ENCODE data around the gene BAIAP2.

GRCh38 chr17:81009136-81009535, 25.8 kb upstream of the BAIAP2 start:
- TF ChIP-seq, protein P1, sequence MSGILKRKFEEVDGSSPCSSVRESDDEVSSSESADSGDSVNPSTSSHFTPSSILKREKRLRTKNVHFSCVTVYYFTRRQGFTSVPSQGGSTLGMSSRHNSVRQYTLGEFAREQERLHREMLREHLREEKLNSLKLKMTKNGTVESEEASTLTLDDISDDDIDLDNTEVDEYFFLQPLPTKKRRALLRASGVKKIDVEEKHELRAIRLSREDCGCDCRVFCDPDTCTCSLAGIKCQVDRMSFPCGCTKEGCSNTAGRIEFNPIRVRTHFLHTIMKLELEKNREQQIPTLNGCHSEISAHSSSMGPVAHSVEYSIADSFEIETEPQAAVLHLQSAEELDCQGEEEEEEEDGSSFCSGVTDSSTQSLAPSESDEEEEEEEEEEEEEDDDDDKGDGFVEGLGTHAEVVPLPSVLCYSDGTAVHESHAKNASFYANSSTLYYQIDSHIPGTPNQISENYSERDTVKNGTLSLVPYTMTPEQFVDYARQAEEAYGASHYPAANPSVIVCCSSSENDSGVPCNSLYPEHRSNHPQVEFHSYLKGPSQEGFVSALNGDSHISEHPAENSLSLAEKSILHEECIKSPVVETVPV (CRISPR knock-in tag; IDR thresholded peaks at IDR 0.05): no peak
- TF ChIP-seq OSR1 (CRISPR knock-in tag; IDR thresholded peaks at IDR 0.05) (no peak), BACH2 (CRISPR knock-in tag; IDR thresholded peaks at IDR 0.05; ENCODE audit: borderline replicate concordance) (no peak), ZNF70 (CRISPR knock-in tag; IDR thresholded peaks at IDR 0.05) (no peak), PPARA (CRISPR knock-in tag; IDR thresholded peaks at IDR 0.05; ENCODE audit: borderline replicate concordance) (no peak), SNAI2 (CRISPR knock-in tag; IDR thresholded peaks at IDR 0.05) (no peak), RARB (CRISPR knock-in tag; IDR thresholded peaks at IDR 0.05) (no peak), ISL1 (CRISPR knock-in tag; IDR thresholded peaks at IDR 0.05) (no peak), ZNF565 (CRISPR knock-in tag; conservative IDR thresholded peaks at IDR 0.05; ENCODE audit: low read depth) (no peak), ESRRG (CRISPR knock-in tag; IDR thresholded peaks at IDR 0.05) (no peak)
- TF ChIP-seq, protein P2, sequence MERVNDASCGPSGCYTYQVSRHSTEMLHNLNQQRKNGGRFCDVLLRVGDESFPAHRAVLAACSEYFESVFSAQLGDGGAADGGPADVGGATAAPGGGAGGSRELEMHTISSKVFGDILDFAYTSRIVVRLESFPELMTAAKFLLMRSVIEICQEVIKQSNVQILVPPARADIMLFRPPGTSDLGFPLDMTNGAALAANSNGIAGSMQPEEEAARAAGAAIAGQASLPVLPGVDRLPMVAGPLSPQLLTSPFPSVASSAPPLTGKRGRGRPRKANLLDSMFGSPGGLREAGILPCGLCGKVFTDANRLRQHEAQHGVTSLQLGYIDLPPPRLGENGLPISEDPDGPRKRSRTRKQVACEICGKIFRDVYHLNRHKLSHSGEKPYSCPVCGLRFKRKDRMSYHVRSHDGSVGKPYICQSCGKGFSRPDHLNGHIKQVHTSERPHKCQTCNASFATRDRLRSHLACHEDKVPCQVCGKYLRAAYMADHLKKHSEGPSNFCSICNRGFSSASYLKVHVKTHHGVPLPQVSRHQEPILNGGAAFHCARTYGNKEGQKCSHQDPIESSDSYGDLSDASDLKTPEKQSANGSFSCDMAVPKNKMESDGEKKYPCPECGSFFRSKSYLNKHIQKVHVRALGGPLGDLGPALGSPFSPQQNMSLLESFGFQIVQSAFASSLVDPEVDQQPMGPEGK (CRISPR knock-in tag; IDR thresholded peaks at IDR 0.05; ENCODE audit: borderline replicate concordance): no peak
- TF ChIP-seq, protein P3, sequence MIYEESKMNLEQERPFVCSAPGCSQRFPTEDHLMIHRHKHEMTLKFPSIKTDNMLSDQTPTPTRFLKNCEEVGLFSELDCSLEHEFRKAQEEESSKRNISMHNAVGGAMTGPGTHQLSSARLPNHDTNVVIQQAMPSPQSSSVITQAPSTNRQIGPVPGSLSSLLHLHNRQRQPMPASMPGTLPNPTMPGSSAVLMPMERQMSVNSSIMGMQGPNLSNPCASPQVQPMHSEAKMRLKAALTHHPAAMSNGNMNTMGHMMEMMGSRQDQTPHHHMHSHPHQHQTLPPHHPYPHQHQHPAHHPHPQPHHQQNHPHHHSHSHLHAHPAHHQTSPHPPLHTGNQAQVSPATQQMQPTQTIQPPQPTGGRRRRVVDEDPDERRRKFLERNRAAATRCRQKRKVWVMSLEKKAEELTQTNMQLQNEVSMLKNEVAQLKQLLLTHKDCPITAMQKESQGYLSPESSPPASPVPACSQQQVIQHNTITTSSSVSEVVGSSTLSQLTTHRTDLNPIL (CRISPR knock-in tag; IDR thresholded peaks at IDR 0.05; ENCODE audit: low read depth): no peak
